ENCODE data around the gene ICAM3.

ICAM3 gene

DNA sequence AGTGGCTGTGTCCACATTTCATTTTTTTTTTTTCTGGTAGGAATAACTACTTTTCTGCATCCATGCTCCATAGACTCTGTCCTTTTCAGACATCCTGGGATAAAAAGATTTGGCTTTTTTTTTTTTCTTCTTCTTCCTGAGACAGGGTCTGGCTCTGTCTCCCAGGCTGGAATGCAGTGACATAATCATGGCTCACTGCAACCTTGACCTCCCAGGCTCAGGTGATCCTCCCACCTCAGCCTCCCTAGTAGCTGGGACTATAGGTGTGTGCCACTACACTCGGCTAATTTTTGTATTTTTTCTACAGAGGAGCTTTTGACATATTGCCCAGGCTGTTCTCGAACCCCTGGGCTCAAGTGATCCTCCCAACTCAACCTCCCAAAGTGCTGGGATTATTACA is 4.1 kb upstream of the ICAM3 start:
- TF ChIP-seq TEAD4 (IDR thresholded peaks at IDR 0.05) (no peak), TAF1 (IDR thresholded peaks at IDR 0.05; ENCODE audit: low read depth) (no peak), ZBTB7A (IDR thresholded peaks at IDR 0.05; ENCODE audit: low read depth) (no peak), MAX (IDR thresholded peaks at IDR 0.05) (no peak), FOXM1 (IDR thresholded peaks at IDR 0.05; ENCODE audit: borderline replicate concordance, low read depth) (no peak), TCF12 (IDR thresholded peaks at IDR 0.05; ENCODE audit: low read depth) (no peak), EP300 (IDR thresholded peaks at IDR 0.05; ENCODE audit: borderline replicate concordance) (no peak), EGR1 (IDR thresholded peaks at IDR 0.05) (no peak), NFIC (IDR thresholded peaks at IDR 0.05) (no peak), RAD21 (IDR thresholded peaks at IDR 0.05; ENCODE audit: low read depth) (no peak), USF1 (IDR thresholded peaks at IDR 0.05) (no peak), CEBPB (IDR thresholded peaks at IDR 0.05) (no peak), CREB1 (IDR thresholded peaks at IDR 0.05; ENCODE audit: low read depth) (no peak), YY1 (IDR thresholded peaks at IDR 0.05; ENCODE audit: low read depth) (no peak)
- TF ChIP-seq, protein P1, sequence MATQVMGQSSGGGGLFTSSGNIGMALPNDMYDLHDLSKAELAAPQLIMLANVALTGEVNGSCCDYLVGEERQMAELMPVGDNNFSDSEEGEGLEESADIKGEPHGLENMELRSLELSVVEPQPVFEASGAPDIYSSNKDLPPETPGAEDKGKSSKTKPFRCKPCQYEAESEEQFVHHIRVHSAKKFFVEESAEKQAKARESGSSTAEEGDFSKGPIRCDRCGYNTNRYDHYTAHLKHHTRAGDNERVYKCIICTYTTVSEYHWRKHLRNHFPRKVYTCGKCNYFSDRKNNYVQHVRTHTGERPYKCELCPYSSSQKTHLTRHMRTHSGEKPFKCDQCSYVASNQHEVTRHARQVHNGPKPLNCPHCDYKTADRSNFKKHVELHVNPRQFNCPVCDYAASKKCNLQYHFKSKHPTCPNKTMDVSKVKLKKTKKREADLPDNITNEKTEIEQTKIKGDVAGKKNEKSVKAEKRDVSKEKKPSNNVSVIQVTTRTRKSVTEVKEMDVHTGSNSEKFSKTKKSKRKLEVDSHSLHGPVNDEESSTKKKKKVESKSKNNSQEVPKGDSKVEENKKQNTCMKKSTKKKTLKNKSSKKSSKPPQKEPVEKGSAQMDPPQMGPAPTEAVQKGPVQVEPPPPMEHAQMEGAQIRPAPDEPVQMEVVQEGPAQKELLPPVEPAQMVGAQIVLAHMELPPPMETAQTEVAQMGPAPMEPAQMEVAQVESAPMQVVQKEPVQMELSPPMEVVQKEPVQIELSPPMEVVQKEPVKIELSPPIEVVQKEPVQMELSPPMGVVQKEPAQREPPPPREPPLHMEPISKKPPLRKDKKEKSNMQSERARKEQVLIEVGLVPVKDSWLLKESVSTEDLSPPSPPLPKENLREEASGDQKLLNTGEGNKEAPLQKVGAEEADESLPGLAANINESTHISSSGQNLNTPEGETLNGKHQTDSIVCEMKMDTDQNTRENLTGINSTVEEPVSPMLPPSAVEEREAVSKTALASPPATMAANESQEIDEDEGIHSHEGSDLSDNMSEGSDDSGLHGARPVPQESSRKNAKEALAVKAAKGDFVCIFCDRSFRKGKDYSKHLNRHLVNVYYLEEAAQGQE (IDR thresholded peaks at IDR 0.05; ENCODE audit: low read depth), result no peak

DNA sequence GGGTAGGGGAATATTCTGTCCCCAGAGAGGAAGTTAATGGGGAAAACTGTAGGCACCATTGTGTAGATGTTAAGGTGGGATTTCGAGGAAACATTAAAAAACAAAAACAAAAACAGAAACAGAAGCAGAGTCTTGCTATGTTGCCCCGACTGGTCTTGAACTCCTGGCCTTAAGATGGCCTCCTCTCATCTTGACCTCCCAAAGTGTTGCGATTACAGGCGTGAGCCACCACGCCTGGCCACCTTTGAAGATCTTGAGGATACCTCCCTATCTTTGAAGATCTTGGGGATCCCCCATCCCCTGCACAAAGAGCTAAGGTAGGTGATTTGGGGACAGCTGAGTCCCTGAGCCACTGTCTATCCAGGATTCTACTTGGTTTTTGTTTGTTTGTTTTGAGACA is 553 bp upstream of the ICAM3 start:
- TF ChIP-seq MAX (IDR thresholded peaks at IDR 0.05), result no peak
- no peak for TF ChIP-seq RAD21 (IDR thresholded peaks at IDR 0.05; ENCODE audit: low read depth)
- no peak for TF ChIP-seq FOXM1 (IDR thresholded peaks at IDR 0.05; ENCODE audit: borderline replicate concordance, low read depth)
- TF ChIP-seq EP300 (IDR thresholded peaks at IDR 0.05; ENCODE audit: borderline replicate concordance), result no peak
- no peak for TF ChIP-seq NFIC (IDR thresholded peaks at IDR 0.05)
- no peak for TF ChIP-seq TCF12 (IDR thresholded peaks at IDR 0.05; ENCODE audit: low read depth)
- TF ChIP-seq TAF1 (IDR thresholded peaks at IDR 0.05; ENCODE audit: low read depth), result no peak
- no peak for TF ChIP-seq ZBTB7A (IDR thresholded peaks at IDR 0.05; ENCODE audit: low read depth)
- TF ChIP-seq TEAD4 (IDR thresholded peaks at IDR 0.05), result no peak
- TF ChIP-seq CEBPB (IDR thresholded peaks at IDR 0.05), result no peak
- TF ChIP-seq, protein P1 (IDR thresholded peaks at IDR 0.05; ENCODE audit: low read depth), result no peak
- no peak for TF ChIP-seq CREB1 (IDR thresholded peaks at IDR 0.05; ENCODE audit: low read depth)
- TF ChIP-seq USF1 (IDR thresholded peaks at IDR 0.05), result no peak
- TF ChIP-seq YY1 (IDR thresholded peaks at IDR 0.05; ENCODE audit: low read depth), result no peak

- TF ChIP-seq MAX (IDR thresholded peaks at IDR 0.05) (no peak), USF1 (IDR thresholded peaks at IDR 0.05) (no peak), ZBTB7A (IDR thresholded peaks at IDR 0.05; ENCODE audit: low read depth) (no peak), YY1 (IDR thresholded peaks at IDR 0.05; ENCODE audit: low read depth) (no peak), TAF1 (IDR thresholded peaks at IDR 0.05; ENCODE audit: low read depth) (no peak), CREB1 (IDR thresholded peaks at IDR 0.05; ENCODE audit: low read depth) (no peak), TCF12 (IDR thresholded peaks at IDR 0.05; ENCODE audit: low read depth) (no peak)
Observed at GRCh38 chr19:10338940-10339339, 484 bp downstream of the ICAM3 start.

- TF ChIP-seq CREB1 (IDR thresholded peaks at IDR 0.05; ENCODE audit: low read depth) (no peak), TEAD4 (IDR thresholded peaks at IDR 0.05) (no peak), TAF1 (IDR thresholded peaks at IDR 0.05; ENCODE audit: low read depth) (no peak), EGR1 (IDR thresholded peaks at IDR 0.05) (no peak)
Observed at GRCh38 chr19:10335352-10335985, 4.0 kb downstream of the ICAM3 start.

DNA sequence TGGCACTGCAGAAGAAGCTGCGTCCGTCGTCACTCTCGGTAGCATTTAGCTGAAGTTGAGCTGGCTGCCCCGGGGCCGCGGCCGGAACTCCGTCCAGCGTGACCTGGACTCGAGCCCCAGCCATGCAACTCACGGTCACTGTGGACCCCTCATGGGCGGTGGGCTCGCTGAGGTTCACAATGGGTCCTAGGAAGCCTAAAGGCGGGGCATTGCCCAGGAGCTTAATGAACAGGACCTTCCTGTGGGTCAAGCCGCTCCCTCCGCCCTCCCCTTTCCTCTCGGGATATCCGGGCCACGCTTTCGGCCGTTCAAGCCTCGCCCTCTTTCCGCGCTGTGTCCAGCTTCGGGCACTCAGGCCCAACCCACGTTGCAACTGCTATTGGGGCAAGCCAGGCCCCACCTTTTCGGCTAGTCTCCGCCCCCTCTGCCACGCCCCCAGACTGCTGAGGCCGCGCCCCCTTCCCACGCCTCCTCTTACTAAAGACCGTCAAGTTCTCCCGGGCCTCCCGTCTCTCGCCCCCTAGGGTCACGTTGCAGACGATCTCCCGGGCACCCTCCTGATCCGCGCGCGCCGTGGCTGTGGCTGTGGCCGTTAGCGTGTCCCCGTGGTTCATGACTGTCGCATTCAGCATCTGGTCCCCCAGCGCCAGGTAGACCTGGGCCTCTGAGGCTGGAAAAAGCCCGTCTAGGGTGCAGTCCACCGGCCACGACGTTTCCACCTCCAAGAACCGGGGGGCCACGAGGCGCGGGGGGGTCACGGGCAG is 4.7 kb downstream of the ICAM3 start:
- 0 out of 2 replicates have a peak, but pooled peaks have one; percentile 7 for TF ChIP-seq EP300 (IDR thresholded peaks at IDR 0.05; ENCODE audit: borderline replicate concordance)
- TF ChIP-seq, protein P1 (IDR thresholded peaks at IDR 0.05; ENCODE audit: low read depth), result no peak
- peak; percentile 29; the same call in 1 of the 2 replicates for TF ChIP-seq EGR1 (IDR thresholded peaks at IDR 0.05)
- 0 out of 2 replicates have a peak, but pooled peaks have one; percentile 32 for TF ChIP-seq TCF12 (IDR thresholded peaks at IDR 0.05; ENCODE audit: low read depth)
- peak; percentile 87 for TF ChIP-seq MAX (IDR thresholded peaks at IDR 0.05)
- no peak for TF ChIP-seq CREB1 (IDR thresholded peaks at IDR 0.05; ENCODE audit: low read depth)
- no peak for TF ChIP-seq ZBTB7A (IDR thresholded peaks at IDR 0.05; ENCODE audit: low read depth)
- no peak; the same call in 1 of the 2 replicates for TF ChIP-seq TEAD4 (IDR thresholded peaks at IDR 0.05)
- TF ChIP-seq YY1 (IDR thresholded peaks at IDR 0.05; ENCODE audit: low read depth), result no peak
- no peak for TF ChIP-seq NFIC (IDR thresholded peaks at IDR 0.05)
- TF ChIP-seq TAF1 (IDR thresholded peaks at IDR 0.05; ENCODE audit: low read depth), result peak; percentile 36
- no peak for TF ChIP-seq CEBPB (IDR thresholded peaks at IDR 0.05)
- TF ChIP-seq FOXM1 (IDR thresholded peaks at IDR 0.05; ENCODE audit: borderline replicate concordance, low read depth), result no peak
- TF ChIP-seq RAD21 (IDR thresholded peaks at IDR 0.05; ENCODE audit: low read depth), result no peak
- TF ChIP-seq USF1 (IDR thresholded peaks at IDR 0.05), result peak; percentile 13; the same call in 1 of the 2 replicates

Data from Ishikawa (cell line).